Measurements from ENCODE around the gene RBP3.

The RBP3 gene

GRCh38 chr10:47346581-47347302, 1.4 kb upstream of the RBP3 start:
- H3K9me2 ChIP-seq (replicated peaks; ENCODE audit: insufficient read depth, low read length): no peaks in the 10 kb centered on the region
- H3K79me2 ChIP-seq (ENCODE audit: low read length): no peaks in the 10 kb centered on the region
- H3K4me2 ChIP-seq (ENCODE audit: low read depth, low read length): no peak overlapping the region
- TF ChIP-seq EZH2phosphoT487 (IDR thresholded peaks at IDR 0.05; ENCODE audit: low read length) (no peak), CTCF (IDR thresholded peaks at IDR 0.05; ENCODE audit: low read length) (no peak), EZH2 (optimal IDR thresholded peaks at IDR 0.05; ENCODE audit: low read depth, low read length) (no peak)
- H3F3A ChIP-seq (ENCODE audit: insufficient read depth, low read length): no peaks in the 10 kb centered on the region
- no peak overlapping the region for H3K4me3 ChIP-seq (ENCODE audit: low read length)
- no peaks in the 10 kb centered on the region for H3K4me1 ChIP-seq (ENCODE audit: low read length)
- DNase-seq: no peak
- H4K20me1 ChIP-seq (ENCODE audit: insufficient read depth, low read length): no peaks in the 10 kb centered on the region
- H3K9me3 ChIP-seq (replicated peaks; ENCODE audit: insufficient read depth, low read length): no peaks in the 10 kb centered on the region
- no peaks in the 10 kb centered on the region for H3K36me3 ChIP-seq (replicated peaks; ENCODE audit: insufficient read depth, low read length)
- peaks cover 47% of the 10 kb centered on the region for H3K27me3 ChIP-seq (replicated peaks; ENCODE audit: insufficient read depth, low read length)
- no peak overlapping the region for H2AFZ ChIP-seq (ENCODE audit: low read length)
- H3K9ac ChIP-seq (ENCODE audit: low read length): no peak overlapping the region
- no peak overlapping the region for H3K27ac ChIP-seq (ENCODE audit: low read length)

GRCh38 chr10:47347303-47347675, 874 bp upstream of the RBP3 start:
- Histone ChIP-seq H2AFZ (ENCODE audit: low read length) (no peak overlapping the region), H3K9me2 (replicated peaks; ENCODE audit: insufficient read depth, low read length) (no peaks in the 10 kb centered on the region), H3K4me1 (ENCODE audit: low read length) (no peaks in the 10 kb centered on the region), H3K9me3 (replicated peaks; ENCODE audit: insufficient read depth, low read length) (no peaks in the 10 kb centered on the region), H3F3A (ENCODE audit: insufficient read depth, low read length) (no peaks in the 10 kb centered on the region), H3K36me3 (replicated peaks; ENCODE audit: insufficient read depth, low read length) (no peaks in the 10 kb centered on the region), H3K4me3 (ENCODE audit: low read length) (no peak overlapping the region), H3K4me2 (ENCODE audit: low read depth, low read length) (no peak overlapping the region), H3K79me2 (ENCODE audit: low read length) (no peaks in the 10 kb centered on the region), H3K27me3 (replicated peaks; ENCODE audit: insufficient read depth, low read length) (peaks cover 52% of the 10 kb centered on the region), H3K27ac (ENCODE audit: low read length) (no peak overlapping the region), H3K9ac (ENCODE audit: low read length) (no peak overlapping the region), H4K20me1 (ENCODE audit: insufficient read depth, low read length) (no peaks in the 10 kb centered on the region)
- TF ChIP-seq EZH2 (optimal IDR thresholded peaks at IDR 0.05; ENCODE audit: low read depth, low read length) (no peak), EZH2phosphoT487 (IDR thresholded peaks at IDR 0.05; ENCODE audit: low read length) (no peak), CTCF (IDR thresholded peaks at IDR 0.05; ENCODE audit: low read length) (no peak)
- DNase-seq: no peak

GRCh38 chr10:47348661-47349470, 703 bp downstream of the RBP3 start:
- peaks cover 57% of the 10 kb centered on the region for H3K27me3 ChIP-seq (replicated peaks; ENCODE audit: insufficient read depth, low read length)
- H4K20me1 ChIP-seq (ENCODE audit: insufficient read depth, low read length): no peaks in the 10 kb centered on the region
- H3K9me3 ChIP-seq (replicated peaks; ENCODE audit: insufficient read depth, low read length): no peaks in the 10 kb centered on the region
- no peak overlapping the region for H3K4me2 ChIP-seq (ENCODE audit: low read depth, low read length)
- no peak overlapping the region for H3K9ac ChIP-seq (ENCODE audit: low read length)
- H3K36me3 ChIP-seq (replicated peaks; ENCODE audit: insufficient read depth, low read length): no peaks in the 10 kb centered on the region
- no peak overlapping the region for H2AFZ ChIP-seq (ENCODE audit: low read length)
- H3K27ac ChIP-seq (ENCODE audit: low read length): no peak overlapping the region
- TF ChIP-seq CTCF (IDR thresholded peaks at IDR 0.05; ENCODE audit: low read length): no peak
- H3F3A ChIP-seq (ENCODE audit: insufficient read depth, low read length): no peaks in the 10 kb centered on the region
- no peaks in the 10 kb centered on the region for H3K4me1 ChIP-seq (ENCODE audit: low read length)
- no peaks in the 10 kb centered on the region for H3K79me2 ChIP-seq (ENCODE audit: low read length)
- no peak overlapping the region for H3K4me3 ChIP-seq (ENCODE audit: low read length)
- no peaks in the 10 kb centered on the region for H3K9me2 ChIP-seq (replicated peaks; ENCODE audit: insufficient read depth, low read length)
- DNase-seq: no peak
